ENCODE measurements around the gene NHS.
"Not testable (repeated sequence)": the region's sequence is repeated elsewhere in the genome, so short reads cannot be mapped to it uniquely, and the experiment has no call there.

NHS gene

DNA sequence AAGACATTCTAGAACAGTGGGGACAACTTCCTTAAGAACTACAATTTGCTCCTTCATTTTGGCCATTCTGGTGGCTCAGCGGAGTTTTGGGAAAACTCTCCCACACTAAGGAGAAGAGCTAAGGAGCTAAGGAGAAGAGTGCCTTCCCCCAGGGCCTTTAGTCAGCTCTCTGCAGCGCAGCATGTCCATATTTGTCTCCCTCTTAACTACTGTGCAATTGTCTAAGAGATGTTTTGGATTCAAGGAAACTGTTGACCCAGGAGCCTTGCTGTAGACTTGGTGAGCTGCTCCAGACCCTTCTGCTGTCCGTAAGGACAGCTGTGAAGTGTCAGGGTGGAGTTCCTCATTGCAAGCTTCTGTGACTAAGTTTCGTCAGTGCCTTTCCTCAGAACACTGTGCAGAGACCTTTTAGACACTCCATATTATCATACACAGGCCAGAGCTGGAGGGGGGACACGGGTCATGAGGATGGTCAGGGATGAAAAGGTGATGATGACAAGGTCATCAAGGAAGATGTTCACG, 179.0 kb downstream of the NHS start:
- no peak for DNase-seq

DNA sequence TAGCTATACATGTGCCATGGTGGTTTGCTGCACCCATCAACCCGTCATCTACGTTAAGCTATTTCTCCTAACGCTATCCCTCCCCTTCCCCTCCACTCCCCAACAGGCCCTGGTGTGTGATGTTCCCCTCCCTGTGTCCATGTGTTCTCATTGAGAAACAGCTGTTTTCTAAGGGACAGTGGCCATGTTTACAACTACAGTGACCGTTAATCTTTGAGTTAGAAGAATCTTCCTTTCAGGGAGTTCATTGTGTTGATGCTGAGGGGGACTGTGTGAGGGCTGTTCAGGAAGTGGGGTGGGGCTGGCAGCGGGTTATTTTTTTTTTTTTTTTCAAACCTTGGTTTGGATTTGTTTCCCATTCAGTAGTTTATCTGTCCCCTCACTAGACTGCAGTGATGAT, 179.9 kb downstream of the NHS start:
- DNase-seq, result no peak

GRCh38 chrX:17555846-17556245, 180.8 kb downstream of the NHS start:
- no peak for DNase-seq

- DNase-seq, result no peak
Measured at GRCh38 chrX:17559728-17560379, 184.9 kb downstream of the NHS start.

DNA sequence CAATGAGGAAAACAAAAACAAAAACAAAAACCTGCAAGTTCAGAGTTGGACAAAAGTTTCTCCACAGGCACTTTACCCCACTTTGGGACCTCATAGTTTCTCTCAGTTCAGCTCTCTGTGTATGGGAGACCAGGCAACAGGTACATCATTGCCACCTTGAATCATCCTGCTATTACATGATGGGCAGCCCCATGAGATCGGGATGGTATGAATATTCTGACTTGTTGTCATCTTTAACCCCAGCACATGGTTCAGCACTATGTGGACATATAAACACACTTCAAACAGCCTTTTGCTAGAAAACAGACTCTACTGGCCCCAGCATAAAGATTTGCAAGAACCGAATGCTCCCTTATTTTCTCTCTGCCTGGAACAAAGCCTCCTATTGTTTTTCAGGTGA, 185.4 kb downstream of the NHS start:
- no peak for DNase-seq

DNA sequence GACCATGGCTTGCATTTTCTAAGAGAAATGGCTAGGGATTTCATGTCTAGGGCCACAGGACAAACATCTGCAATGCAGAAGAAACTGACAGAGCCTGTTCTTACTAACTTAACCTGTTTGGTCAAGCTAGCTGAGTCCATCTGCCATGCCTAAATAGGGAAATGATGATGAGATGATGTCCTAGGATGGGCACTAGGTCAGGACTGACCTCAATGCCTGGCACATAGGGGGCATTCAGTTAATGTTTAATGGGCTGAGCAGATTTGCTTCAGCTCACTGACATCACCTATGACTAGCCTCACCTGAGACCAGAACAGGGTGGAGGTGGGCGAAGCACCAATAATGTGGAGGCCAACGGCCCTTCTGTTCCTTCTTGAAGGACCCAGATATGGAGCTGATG, 188.1 kb downstream of the NHS start:
- DNase-seq, result no peak

DNA sequence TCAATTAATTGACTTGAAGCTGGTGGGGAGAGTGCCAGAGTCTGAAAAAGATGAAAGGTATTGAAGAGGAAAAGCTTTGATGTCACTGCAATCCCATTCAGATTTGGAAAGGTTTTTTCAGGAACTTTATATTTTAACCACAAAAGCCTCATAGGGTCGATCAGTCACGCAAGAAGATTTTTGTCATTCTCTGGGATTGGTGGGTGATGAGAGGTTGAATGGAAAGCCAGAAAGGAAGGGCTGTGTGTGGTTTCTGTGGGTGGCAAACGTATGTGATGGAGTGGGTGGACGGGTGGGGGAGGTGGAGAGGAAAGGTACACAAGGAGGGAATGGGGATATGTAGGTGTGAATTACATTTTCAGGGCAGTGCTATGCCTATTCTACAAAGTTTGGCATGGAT, 188.5 kb downstream of the NHS start:
- DNase-seq, result no peak

GRCh38 chrX:17564689-17565409, 189.8 kb downstream of the NHS start:
- no peak for DNase-seq

- DNase-seq, result no peak
Measured at GRCh38 chrX:17566740-17567139, 191.7 kb downstream of the NHS start.

GRCh38 chrX:17567187-17567586, 192.2 kb downstream of the NHS start:
- DNase-seq, result no peak

DNA sequence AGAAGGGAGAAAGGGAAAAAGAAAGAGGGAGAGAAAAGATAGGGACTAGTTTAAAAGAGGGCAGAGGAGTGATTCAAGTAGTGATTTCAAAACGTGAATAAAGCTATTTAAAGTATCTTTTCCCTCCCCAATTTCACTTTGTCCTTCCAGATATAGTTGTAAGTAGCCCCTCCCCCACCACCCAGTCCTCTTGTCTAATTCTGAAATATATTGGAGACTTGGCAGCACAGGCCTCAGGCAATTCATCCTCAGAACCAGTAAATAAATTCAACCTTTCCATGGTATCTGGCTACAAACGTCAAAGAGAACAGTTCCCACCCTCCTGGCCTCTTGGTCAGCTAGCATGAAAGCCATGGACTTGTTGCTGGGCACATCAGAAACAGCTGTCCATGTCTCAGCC, 192.8 kb downstream of the NHS start:
- no peak for DNase-seq

GRCh38 chrX:17568804-17569203, 193.8 kb downstream of the NHS start:
- not testable (repeated sequence) for DNase-seq

- DNase-seq, result no peak
Measured at GRCh38 chrX:17579026-17579425, 204.0 kb downstream of the NHS start.

DNA sequence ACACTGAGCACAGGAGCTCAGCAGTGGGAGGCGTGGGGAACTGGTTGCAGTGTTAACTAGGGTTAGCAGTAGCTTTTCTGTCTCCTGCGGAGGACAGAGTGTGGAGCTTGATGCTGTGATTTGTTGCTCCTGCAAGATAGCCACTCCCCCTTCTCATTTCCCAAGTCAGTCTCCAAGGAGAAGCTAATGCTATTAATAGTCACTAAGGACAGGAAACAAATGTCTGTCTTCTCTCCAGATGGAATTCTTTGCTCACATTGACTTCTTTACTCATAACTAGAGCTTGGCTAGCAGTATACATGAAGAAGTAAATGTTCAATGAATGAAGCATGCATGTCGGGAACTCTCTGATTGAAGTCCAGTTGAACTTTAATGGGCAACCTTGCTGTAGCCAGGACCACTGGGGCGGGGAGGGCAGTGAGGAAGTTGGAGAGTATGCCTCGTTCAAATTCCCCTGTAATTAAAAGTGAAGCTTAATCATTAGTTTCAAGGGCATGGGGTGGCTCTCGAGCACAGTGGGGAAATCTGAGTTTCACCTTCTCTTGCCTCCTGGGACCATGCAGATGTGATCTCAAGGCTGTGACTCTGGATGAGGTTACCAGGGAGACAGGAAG, 205.6 kb downstream of the NHS start:
- no peak for DNase-seq

GRCh38 chrX:17581641-17582040, 206.6 kb downstream of the NHS start:
- DNase-seq, result no peak

DNA sequence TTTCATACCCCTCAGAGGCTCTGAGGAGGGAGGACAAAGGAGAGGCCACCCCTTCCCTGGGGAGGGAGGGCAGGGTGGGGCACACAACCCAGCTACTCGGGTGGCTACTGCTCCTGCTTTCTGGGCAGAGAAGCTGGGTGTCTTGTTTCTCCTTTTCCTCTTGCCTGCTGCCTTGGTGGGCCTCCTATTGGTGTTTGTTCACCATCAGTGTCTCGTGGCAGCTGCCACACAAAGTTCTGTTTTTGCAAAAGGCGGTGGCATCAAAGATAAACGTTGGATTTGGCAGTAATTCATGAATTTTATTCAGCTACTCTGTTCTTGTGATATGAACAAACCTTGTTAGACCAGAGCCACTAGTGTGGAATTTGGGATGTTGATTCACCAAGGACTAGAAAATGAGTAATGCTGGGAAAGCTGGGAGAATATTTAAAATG, 209.3 kb downstream of the NHS start:
- DNase-seq, result no peak

DNA sequence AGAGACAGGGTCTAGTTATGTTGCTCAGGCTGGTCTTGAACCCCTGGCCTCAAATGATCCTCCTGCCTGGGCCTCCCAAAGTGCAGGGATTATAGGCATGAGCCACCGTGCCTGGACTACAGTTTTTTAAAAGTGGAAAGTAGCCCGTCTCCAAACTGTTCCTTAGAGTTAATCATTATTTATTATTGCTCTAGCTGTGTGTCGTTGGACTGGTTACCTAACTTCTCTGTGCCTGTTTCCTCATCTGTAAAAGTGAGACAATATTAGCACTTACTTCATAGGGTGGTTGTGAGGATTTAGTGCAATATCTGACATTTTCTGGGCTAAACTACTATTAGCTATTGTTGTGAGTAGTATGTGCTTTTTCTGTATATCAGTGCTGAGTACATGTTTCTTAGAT, 210.0 kb downstream of the NHS start:
- no peak for DNase-seq

- no peak for DNase-seq
Measured at GRCh38 chrX:17587366-17587765, 212.4 kb downstream of the NHS start.

DNA sequence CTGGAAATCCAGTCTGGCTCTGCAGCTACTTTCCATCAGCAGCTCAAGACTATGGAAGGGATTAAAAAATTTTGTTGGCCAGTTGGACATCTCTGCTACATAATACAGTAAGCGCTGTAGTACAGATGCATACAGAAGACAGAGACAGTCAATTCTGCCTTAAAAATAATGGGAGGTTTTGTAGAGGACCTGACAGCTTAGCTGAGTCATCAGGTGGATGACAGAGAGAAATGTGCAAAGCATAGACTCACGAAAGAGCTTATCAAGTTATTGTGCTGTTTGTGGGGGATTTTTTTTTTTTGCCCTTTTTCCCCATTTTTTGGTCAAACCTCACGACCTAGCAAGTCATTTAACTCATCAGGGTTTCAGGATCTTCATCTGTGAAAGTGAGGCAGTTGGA, 213.3 kb downstream of the NHS start:
- no peak for DNase-seq

GRCh38 chrX:17590892-17591740, 216.1 kb downstream of the NHS start:
- no peak for DNase-seq

- DNase-seq, result no peak
Measured at GRCh38 chrX:17591741-17592110, 216.7 kb downstream of the NHS start.

- DNase-seq, result no peak
Measured at GRCh38 chrX:17592117-17592516, 217.1 kb downstream of the NHS start.

- no peak for DNase-seq
Measured at GRCh38 chrX:17594693-17595092, 219.7 kb downstream of the NHS start.

Measured in NCI-H510A (cell line).